Mesothelial cell of epicardium (in vitro differentiated cells): ENCODE data around the gene SLC30A2. TPM values are rescaled to one million over a fixed set of nuclear protein-coding genes. Genes with fewer than 3 reads are reported as not detected.

Experiments used
- DNase-seq, 2 experiments: peaks; one replicate each; pipeline ENCODE4 v3.0.0; 2021; ENCODE audit warnings: low spot score in 2 of 2; ENCODE audit not compliant: unreplicated experiment in 2 of 2
- H3K27ac Mint-ChIP-seq: 2 replicates; pipeline ENCODE4 v1.8.0; 2021; ENCODE audit warnings: mixed read lengths
- H3K27me3 Mint-ChIP-seq: 2 replicates; pipeline ENCODE4 v1.8.0; 2021; ENCODE audit warnings: low read depth, mixed read lengths
- H3K36me3 Mint-ChIP-seq: 2 replicates; pipeline ENCODE4 v1.8.0; 2021; ENCODE audit warnings: mixed read lengths
- H3K4me1 Mint-ChIP-seq: 2 replicates; pipeline ENCODE4 v1.8.0; 2021; ENCODE audit warnings: mixed read lengths
- H3K4me3 Mint-ChIP-seq: 2 replicates; pipeline ENCODE4 v1.8.0; 2021; ENCODE audit warnings: mild to moderate bottlenecking, moderate library complexity, mixed read lengths
- H3K9me3 Mint-ChIP-seq: 2 replicates; pipeline ENCODE4 v1.8.0; 2021; ENCODE audit warnings: mixed read lengths
- total RNA-seq: library from RNA; stranded (reverse); gene quantifications from 3 replicates; pipeline ENCODE4 v1.2.1, GENCODE V29; 2021
- TF ChIP-seq, protein P1 (sequence below): fragments of 200-600 bp; sonication (generic); IDR thresholded peaks from one replicate; pipeline ENCODE4 v1.5.0; 2021; ENCODE audit warnings: antibody characterized with exemption; ENCODE audit not compliant: unreplicated experiment

SLC30A2 gene
- total RNA-seq, 1 donor from 2014 or later = 10.3 TPM

DNA sequence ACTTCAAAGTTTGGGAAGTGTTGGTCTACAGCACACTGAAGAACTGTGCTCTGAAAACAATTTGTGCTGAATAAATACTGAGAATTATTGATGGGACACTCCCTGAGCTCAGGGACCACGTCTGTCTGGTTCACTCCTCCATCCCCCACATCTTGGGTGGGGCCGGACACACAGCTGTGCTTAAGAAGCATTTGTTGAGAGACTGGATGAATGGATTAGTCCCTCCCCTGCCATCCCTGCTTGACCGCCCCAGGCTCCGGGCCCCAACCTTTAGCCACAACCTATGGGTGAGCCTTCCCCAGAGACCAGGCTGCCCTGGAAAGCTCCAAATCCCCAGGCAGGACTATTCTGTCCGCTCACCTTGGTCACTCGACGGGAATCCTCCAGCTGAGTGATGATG, 14.0 kb upstream of the SLC30A2 start:
- Mint-ChIP-seq H3K36me3 (peaks cover 2% of the 10 kb centered on the region), H3K27ac (no peak overlapping the region), H3K9me3 (no peaks in the 10 kb centered on the region), H3K27me3 (no peaks in the 10 kb centered on the region), H3K4me1 (peaks cover 8% of the 10 kb centered on the region), H3K4me3 (no peak overlapping the region)
- DNase-seq = no peak
- TF ChIP-seq, protein P1, sequence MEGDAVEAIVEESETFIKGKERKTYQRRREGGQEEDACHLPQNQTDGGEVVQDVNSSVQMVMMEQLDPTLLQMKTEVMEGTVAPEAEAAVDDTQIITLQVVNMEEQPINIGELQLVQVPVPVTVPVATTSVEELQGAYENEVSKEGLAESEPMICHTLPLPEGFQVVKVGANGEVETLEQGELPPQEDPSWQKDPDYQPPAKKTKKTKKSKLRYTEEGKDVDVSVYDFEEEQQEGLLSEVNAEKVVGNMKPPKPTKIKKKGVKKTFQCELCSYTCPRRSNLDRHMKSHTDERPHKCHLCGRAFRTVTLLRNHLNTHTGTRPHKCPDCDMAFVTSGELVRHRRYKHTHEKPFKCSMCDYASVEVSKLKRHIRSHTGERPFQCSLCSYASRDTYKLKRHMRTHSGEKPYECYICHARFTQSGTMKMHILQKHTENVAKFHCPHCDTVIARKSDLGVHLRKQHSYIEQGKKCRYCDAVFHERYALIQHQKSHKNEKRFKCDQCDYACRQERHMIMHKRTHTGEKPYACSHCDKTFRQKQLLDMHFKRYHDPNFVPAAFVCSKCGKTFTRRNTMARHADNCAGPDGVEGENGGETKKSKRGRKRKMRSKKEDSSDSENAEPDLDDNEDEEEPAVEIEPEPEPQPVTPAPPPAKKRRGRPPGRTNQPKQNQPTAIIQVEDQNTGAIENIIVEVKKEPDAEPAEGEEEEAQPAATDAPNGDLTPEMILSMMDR = no peak

DNA sequence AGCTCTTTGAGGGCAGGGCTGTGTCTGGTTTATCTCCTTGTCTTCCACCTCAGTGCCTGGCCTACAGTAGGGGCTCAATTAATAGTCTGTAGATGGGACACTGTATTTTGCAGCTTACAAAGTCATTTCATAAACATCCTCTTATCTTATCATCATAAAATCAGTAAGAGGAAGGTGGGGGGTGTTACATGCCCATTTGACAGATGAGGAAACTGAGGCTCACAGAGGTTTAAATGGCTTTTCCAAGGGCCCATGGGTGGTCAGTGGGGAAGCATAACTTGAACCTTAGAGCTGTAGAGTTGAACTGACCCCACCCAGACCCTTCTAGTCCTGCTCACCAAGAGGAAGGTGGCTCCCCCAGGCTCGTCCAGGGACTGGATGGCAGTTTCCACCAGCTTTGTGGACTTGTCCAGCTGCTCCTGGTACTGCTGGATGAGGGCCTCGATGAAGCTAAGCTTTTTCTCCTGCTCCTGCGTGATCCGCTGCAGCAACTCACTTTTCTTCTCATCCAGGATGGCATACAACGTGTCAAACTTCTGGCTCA, 12.2 kb upstream of the SLC30A2 start:
- H3K9me3 Mint-ChIP-seq = no peaks in the 10 kb centered on the region
- no peak for DNase-seq
- peaks cover 2% of the 10 kb centered on the region for H3K36me3 Mint-ChIP-seq
- H3K4me3 Mint-ChIP-seq = no peak overlapping the region
- no peaks in the 10 kb centered on the region for H3K27me3 Mint-ChIP-seq
- peaks cover 13% of the 10 kb centered on the region for H3K4me1 Mint-ChIP-seq
- TF ChIP-seq, protein P1 = no peak
- no peak overlapping the region for H3K27ac Mint-ChIP-seq

DNA sequence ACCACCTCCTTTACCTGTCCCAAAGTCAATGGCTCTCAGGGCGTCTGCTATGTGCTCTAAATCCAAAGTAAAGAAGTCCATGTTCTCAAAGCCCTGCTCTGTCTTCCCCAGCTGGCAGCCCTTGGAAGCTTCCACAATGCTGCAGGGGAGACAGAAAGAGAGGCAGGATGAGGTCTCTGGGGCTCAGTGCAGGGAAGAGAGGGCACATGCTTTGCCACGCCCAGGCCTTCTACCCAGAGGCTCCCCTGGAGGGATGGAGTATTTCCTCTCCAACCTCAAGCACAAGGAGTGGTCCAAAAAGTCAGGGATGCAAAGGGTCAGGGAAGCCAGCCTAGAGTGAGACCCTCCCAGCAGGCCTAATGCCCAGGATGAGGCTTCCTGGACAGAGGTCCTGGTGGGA, 11.3 kb upstream of the SLC30A2 start:
- Mint-ChIP-seq H3K36me3 (peaks cover 2% of the 10 kb centered on the region), H3K27ac (no peak overlapping the region), H3K27me3 (no peaks in the 10 kb centered on the region), H3K4me1 (peaks cover 13% of the 10 kb centered on the region), H3K9me3 (no peaks in the 10 kb centered on the region), H3K4me3 (no peak overlapping the region)
- TF ChIP-seq, protein P1 = no peak
- no peak for DNase-seq

DNA sequence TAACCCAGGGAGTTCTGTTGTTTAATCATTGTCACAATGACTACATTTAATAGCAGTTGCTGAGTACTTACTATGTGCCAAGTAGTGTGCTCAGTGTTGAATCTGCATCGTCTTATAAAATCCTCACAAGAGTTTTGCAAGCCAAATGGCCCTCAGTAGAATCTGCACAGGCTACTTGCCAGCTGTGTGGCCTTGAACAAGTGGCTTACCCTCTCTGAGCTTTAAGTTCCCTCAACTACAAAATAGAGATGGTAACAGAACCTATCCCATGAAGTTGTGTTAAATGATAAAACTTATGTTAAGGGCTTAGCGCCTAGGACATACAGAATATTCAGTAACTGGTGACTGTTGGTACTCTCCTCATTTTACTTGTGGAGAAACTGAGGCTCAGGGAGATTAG, 9.1 kb upstream of the SLC30A2 start:
- Mint-ChIP-seq H3K27ac (no peak overlapping the region), H3K4me1 (peaks cover 27% of the 10 kb centered on the region), H3K4me3 (no peak overlapping the region), H3K27me3 (peaks cover 4% of the 10 kb centered on the region), H3K9me3 (no peaks in the 10 kb centered on the region), H3K36me3 (peaks cover 2% of the 10 kb centered on the region)
- TF ChIP-seq, protein P1 = no peak
- no peak for DNase-seq

DNA sequence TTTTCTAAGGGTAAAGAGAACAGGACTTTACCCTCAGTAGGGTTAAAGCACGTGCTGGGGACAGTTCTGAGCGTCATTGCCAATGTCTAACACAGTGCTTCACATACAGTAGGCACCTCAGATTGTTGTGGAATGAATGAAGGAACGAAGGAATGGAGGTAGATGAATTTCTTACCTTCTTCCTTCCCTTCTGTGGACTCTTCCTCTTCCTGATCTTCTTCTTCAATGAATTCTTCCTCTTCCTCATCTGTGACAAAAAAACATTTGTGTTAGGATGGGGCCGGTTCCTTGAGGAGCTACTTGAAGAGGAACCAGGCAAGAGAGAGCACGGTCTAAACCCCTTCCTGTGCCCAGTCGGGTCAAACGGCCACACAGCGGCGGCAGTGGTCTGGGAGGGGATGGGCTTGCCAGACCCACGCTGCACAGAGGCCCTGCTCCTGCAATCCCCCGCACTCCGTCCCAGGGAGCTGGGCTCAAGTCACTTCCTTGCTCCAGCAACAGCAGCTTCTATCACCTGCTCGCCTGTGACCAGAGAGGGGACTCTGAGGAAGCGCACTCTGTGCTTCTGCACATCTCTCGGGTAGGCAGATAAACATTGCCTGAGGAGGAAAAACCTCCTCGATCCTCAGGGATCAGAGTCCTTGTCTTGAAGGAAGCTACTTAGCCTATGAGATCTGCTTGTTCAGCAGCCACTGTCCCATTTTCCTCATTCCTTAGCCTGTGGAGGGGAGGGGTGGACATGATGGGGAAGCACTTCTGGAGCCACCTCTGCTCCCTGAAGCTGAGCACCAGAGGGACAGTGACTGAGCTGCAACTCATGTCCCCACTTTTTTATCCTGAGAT, 8.0 kb upstream of the SLC30A2 start:
- peaks cover 10% of the 10 kb centered on the region for H3K27me3 Mint-ChIP-seq
- H3K36me3 Mint-ChIP-seq = peaks cover 2% of the 10 kb centered on the region
- H3K27ac Mint-ChIP-seq = no peak overlapping the region
- no peak for DNase-seq
- H3K4me1 Mint-ChIP-seq = peaks cover 31% of the 10 kb centered on the region
- no peaks in the 10 kb centered on the region for H3K9me3 Mint-ChIP-seq
- TF ChIP-seq, protein P1 = no peak
- no peak overlapping the region for H3K4me3 Mint-ChIP-seq
